Stimulated activated CD8-positive, alpha-beta memory T cell treated with anti-CD3 and anti-CD28 coated beads, Interleukin-15, amount 100 ng/mL, for 1 hour (primary cell): ENCODE measurements around the gene SVBP.
"Not testable (repeated sequence)": the region's sequence is repeated elsewhere in the genome, so short reads cannot be mapped to it uniquely, and the experiment has no call there.

ENCODE experiments used
- DNase-seq: peaks from one replicate; pipeline ENCODE4 v3.0.0-alpha.2; 2020; ENCODE audit warnings: low read depth

SVBP gene

GRCh38 chr1:42841010-42841409 lies 23.8 kb upstream of the SVBP start:
- no peak for DNase-seq

- no peak for DNase-seq
These were observed 21.4 kb upstream of the SVBP start for GRCh38 chr1:42838482-42839190.

- DNase-seq = no peak
These were observed 20.5 kb upstream of the SVBP start for GRCh38 chr1:42837709-42838108.

GRCh38 chr1:42835422-42835821 lies 18.2 kb upstream of the SVBP start:
- DNase-seq = no peak

- DNase-seq = no peak
These were observed 17.6 kb upstream of the SVBP start for GRCh38 chr1:42834803-42835202.

- DNase-seq = no peak
These were observed 16.8 kb upstream of the SVBP start for GRCh38 chr1:42833981-42834380.

- no peak for DNase-seq
These were observed 15.5 kb upstream of the SVBP start for GRCh38 chr1:42832641-42833240.

GRCh38 chr1:42831273-42831672 lies 14.1 kb upstream of the SVBP start:
- no peak for DNase-seq

- DNase-seq = no peak
These were observed 13.4 kb upstream of the SVBP start for GRCh38 chr1:42830631-42831030.

- no peak for DNase-seq
These were observed 8.0 kb upstream of the SVBP start for GRCh38 chr1:42825036-42825851.

GRCh38 chr1:42824481-42825035 lies 7.4 kb upstream of the SVBP start:
- DNase-seq = no peak

GRCh38 chr1:42822800-42823392 lies 5.7 kb upstream of the SVBP start:
- no peak for DNase-seq

GRCh38 chr1:42821690-42822089 lies 4.5 kb upstream of the SVBP start:
- no peak for DNase-seq

- DNase-seq = no peak
These were observed 3.6 kb upstream of the SVBP start for GRCh38 chr1:42820813-42821212.

- no peak for DNase-seq
These were observed 779 bp upstream of the SVBP start for GRCh38 chr1:42817976-42818375.

GRCh38 chr1:42817440-42817767 lies 207 bp upstream of the SVBP start:
- no peak for DNase-seq

- no peak for DNase-seq
These were observed 1.1 kb downstream of the SVBP start for GRCh38 chr1:42815941-42816584.

GRCh38 chr1:42814815-42815214 lies 2.4 kb downstream of the SVBP start:
- not testable (repeated sequence) for DNase-seq

- DNase-seq = no peak
These were observed 10.0 kb downstream of the SVBP start for GRCh38 chr1:42807056-42807668.

GRCh38 chr1:42806593-42806992 lies 10.6 kb downstream of the SVBP start:
- DNase-seq = no peak

- no peak for DNase-seq
These were observed 11.0 kb downstream of the SVBP start for GRCh38 chr1:42806171-42806570.
